GM18519 (cell line): ENCODE data around the gene GATA3.
"Not testable (repeated sequence)": the region's sequence is repeated elsewhere in the genome, so short reads cannot be mapped to it uniquely, and the experiment has no call there.

Experiments used
- ATAC-seq: cut with Tn5 transposase; IDR thresholded peaks from one replicate; pipeline ENCODE4 v1.9.1; 2021; ENCODE audit warnings: mild to moderate bottlenecking, moderate library complexity; ENCODE audit not compliant: unreplicated experiment, low FRiP score

Gene GATA3

GRCh38 chr10:8054494-8055407 is at the start of gene GATA3:
GATA3 (plus strand) TSS chr10:8054688; CDS start chr10:8055656, 968 bp downstream.
- no peak for ATAC-seq

DNA sequence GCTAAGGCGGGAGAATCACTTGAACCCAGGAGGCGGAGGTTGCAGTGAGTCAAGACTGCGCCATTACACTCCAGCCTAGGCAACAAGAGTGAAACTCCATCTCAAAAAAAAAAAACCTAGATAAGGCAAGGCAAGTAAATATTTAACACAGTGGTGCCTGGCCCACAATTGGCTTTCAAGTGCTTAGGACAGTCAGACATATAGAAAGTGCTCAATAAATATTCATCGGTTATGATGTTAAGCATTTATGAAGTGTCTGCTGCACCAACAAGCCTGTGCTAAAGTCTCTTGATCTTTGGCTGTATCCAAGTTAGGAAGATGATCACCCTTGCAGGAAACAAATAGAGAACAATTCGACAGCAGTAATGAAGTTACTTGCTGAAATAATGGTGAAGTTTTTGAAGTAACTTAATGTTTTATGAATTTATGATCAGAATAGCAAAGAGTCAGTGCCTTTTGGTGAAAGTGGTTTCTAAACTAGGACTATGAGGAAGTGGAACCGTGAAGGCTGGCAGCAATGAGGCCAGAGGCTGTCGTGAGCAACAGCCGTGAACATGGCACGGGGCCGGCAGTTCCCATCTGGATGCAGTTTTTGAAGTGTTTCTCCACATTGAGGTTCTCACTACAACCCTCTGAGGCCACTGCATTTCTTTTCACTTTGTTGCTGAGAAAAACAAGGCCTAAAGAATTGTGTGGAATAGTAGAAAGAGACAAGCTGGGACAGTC is 48.1 kb upstream of the GATA3 start:
- no peak for ATAC-seq

DNA sequence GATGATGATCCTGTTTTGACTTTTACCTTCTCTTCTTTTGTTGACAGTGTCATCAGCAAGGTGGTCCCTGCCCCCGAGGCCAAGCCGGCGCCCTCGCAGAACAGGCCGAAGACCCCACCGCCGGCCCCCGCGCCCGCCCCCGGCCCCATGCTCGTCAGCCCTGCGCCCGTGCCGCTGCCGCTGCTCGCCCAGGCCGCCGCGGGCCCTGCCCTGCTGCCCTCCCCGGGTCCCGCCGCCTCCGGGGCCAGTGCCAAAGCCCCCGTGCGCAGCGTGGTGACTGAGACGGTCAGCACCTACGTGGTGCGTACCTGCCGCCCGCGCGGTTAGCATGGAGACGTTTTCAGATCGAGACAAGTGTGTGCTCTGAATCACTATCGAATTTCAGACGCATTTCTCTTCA is 45.5 kb upstream of the GATA3 start:
- no peak for ATAC-seq

DNA sequence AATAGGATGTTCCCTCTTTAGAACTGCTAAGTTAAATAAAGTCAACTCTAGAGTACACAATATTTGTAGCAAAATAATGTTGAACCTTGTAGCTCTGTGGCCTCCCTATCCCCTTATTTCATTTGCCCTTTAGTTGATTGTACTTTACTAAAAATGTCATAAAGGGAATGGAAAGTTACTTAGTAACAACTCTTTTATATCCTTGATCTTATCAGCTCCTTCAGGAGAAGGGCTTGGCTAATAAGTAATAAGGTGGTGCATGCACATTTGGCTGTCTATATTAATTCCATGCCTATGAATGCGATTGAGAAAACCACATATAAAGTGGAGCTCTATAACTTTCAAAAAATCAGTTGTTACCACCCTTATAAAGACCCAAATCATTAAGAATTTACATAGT is 41.5 kb upstream of the GATA3 start:
- ATAC-seq: no peak

- no peak for ATAC-seq
Measured at GRCh38 chr10:8013619-8014018, 40.9 kb upstream of the GATA3 start.

DNA sequence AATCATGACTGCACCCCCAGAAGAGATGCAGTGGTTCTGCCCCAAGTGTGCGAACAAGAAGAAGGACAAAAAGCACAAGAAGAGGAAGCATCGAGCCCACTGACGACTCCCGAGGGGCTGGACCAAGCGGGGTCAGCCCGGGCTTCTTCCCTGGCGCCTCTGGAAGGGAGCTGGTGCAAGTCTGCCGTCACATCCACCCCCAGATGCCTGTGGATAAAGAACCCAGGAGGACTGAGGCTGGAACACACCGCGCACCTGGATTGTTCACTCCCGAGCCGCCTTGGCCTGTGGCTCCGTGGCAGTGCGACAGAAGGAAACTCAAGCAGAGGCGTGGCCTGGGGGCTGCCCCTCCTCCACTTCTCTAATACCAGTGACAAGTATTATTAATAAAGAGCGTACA is 39.8 kb upstream of the GATA3 start:
- no peak for ATAC-seq

- ATAC-seq: no peak
Measured at GRCh38 chr10:8017277-8017676, 37.2 kb upstream of the GATA3 start.

DNA sequence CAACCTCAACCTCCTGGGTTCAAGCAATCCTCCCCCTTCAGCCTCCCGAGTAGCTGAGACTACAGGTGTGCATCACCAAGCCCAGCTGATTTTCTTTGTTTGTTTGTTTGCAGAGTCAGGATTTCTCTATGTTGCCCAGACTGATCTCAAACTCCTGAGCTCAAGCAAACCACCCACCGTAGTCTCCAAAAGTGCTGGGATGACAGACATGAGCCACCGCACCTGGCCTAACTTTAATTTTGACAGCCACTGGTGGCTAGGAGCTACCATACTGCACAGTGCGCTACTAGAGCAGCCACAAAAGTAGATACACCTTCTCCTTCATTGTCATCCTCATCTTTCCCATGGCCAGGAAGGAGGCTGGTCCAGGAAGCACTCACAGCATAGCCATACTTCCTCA is 31.2 kb upstream of the GATA3 start:
- ATAC-seq: no peak

- no peak for ATAC-seq
Measured at GRCh38 chr10:8023851-8024250, 30.6 kb upstream of the GATA3 start.

GRCh38 chr10:8026349-8027259 is 27.9 kb upstream of the GATA3 start:
- no peak for ATAC-seq

DNA sequence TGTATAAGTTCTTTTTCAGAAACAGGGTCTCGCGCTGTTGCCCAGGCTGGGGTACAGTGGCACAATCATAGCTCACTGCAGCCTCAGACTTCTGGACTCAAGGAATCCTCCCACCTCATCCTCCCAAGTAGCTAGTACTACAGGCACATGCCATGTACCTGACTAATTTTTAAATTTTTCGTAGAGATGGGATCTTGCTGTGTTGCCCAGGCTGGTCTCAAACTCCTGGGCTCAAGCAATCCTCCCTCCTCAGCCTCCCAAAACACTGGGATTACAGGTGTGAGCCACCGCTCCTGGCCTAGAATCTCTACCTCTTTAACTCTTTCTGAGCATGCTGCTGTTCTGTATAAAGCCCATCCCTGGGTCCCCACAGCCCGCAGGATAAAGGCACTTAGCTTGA is 23.3 kb upstream of the GATA3 start:
- ATAC-seq: not testable (repeated sequence)

- ATAC-seq: no peak
Measured at GRCh38 chr10:8032558-8032957, 21.9 kb upstream of the GATA3 start.

DNA sequence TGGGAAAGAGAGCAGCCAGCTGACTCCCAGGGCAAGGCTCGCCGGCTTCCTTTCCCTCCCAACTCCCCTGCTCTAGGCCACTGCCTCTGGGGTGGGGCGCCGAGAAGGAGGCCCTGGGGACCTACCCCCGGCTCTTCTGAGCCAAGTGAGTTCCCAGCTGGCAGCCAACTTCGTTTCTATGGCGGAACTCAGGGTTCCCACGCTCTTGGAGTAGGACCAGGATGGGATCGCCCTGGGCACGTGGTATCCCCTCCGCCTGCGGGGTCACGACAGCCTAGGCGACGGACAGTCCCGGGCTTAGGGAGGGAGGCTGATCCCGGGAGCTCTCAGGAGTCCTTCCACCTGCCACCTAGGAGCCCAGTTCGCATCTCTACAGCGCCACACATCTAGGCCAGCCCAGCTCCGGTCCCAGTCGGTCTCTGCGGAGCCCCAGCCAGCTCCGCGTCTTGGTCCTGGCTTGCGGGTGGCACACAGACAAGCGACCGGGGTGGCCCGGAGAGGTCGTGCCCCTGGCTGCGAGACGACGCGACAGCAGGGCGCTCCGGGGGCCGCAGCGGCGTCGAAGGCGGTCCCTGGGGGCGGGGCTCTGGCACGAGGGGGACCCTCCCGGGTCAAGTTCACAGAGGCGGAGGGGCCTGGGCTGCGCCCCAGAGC is 20.5 kb upstream of the GATA3 start:
- no peak for ATAC-seq

- no peak for ATAC-seq
Measured at GRCh38 chr10:8034466-8035005, 20.0 kb upstream of the GATA3 start.

GRCh38 chr10:8035006-8035640 is 19.4 kb upstream of the GATA3 start:
- ATAC-seq: no peak

GRCh38 chr10:8035641-8036470 is 18.6 kb upstream of the GATA3 start:
- no peak for ATAC-seq

DNA sequence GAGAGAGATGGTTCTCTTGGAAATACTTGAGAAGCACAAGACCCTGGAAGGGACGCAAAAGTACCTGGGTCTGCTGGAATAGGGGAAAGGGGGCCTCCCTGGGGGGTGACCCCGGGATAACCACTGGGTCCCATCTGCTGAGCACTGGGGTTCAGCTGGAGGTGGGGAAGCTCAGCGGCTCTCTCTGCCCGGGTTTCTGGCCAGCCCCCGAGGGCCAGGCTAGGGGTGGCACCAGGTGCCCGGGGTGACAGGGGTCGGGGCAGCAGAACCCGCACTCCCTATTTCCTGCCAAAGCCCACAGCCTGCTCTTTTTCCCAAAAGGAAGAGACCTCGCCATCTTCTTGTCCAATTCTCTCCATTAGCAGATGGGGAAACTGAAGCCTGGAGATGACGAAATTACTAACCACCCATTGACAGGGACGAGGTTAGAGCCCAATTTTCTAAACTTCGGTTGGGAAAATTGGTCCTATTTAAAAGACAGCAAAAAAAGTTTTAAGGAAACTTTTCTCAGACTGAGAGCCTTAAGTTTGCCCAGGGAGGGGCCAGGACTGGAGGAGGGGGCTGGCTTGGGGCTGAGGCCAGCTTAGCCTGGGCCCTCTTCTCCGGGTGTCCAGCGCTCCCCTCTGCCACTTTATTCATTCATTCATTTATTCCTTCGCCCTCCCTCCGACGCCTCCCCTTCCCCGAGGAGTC is 17.8 kb upstream of the GATA3 start:
- ATAC-seq: no peak

DNA sequence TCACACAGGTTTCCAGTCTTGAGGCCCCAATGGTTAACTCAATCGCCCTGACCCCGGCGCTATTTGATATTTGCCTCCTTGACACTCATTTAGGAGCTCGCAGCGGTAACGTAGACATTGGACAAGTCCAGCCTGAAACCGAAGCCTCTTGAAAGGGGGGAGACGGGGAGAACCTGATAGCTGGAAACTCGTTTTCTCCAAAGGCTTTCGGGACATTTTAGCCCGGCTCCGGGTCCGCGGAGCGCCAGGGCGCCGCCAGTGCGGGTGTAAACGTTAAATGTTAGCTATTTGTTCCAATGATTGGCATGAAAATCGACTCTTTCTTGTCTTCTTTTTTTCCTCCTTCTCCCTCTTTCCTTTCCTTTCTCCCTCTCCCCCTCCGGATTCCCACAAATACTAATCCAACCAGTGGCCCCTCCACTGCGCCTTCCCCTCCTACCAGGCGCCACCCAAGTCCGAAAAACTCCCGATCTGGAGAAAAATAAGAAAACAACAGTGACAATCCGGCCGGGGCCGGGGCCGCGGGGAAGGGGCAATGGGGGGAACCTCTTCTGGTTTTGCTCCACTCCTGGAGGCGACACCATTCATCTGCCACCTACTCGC is 17.2 kb upstream of the GATA3 start:
- no peak for ATAC-seq
